Measurements from ENCODE around the gene NAA40. TPM values are rescaled to one million over a fixed set of nuclear protein-coding genes. Genes with fewer than 3 reads are reported as not detected.
A peak's percentile ranks its signal among the peaks of the same experiment; 100 is the strongest.

Gene NAA40
- total and polyA plus RNA-seq, 3 donors from 2014 or later, result 44.8 to 57.5 (median 49.7) TPM

DNA sequence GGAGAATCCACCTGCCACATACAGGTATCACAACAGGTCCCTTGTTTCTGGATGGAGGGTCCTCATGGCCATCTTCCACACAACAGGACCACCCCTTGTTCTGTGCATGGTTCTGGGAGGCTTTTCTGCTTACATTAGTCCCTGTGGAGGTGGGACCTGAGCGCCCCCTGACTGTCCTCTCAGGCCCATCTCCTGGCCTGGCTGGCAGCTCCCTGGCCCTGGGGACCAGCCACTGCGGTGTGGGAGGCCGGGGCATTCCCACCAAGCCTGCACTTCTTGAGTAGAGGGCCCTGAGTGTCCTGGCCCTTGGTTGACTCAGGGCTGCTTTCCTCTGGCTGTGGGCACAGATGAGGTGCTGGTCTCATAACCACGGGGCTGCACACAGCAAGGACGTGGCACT is 40.6 kb downstream of the NAA40 start:
- Histone ChIP-seq H3K36me3 (ENCODE audit: low read depth, missing control alignments) (no peaks in the 10 kb centered on the region), H3K27me3 (no peaks in the 10 kb centered on the region), H3K4me3 (no peak overlapping the region), H3K4me1 (peaks cover 21% of the 10 kb centered on the region), H3K27ac (no peak overlapping the region), H3K9me3 (no peaks in the 10 kb centered on the region)
- 67 to 88% methylated on average over 3 to 5 of the region's 5 CpGs for WGBS, 2 donors
- intact Hi-C loops (cut with DNase I; ENCODE audit: low total_unique reads), result no loop called here
- DNase-seq, result no peak
- TF ChIP-seq, protein P1, sequence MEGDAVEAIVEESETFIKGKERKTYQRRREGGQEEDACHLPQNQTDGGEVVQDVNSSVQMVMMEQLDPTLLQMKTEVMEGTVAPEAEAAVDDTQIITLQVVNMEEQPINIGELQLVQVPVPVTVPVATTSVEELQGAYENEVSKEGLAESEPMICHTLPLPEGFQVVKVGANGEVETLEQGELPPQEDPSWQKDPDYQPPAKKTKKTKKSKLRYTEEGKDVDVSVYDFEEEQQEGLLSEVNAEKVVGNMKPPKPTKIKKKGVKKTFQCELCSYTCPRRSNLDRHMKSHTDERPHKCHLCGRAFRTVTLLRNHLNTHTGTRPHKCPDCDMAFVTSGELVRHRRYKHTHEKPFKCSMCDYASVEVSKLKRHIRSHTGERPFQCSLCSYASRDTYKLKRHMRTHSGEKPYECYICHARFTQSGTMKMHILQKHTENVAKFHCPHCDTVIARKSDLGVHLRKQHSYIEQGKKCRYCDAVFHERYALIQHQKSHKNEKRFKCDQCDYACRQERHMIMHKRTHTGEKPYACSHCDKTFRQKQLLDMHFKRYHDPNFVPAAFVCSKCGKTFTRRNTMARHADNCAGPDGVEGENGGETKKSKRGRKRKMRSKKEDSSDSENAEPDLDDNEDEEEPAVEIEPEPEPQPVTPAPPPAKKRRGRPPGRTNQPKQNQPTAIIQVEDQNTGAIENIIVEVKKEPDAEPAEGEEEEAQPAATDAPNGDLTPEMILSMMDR (IDR thresholded peaks at IDR 0.05), result no peak
- no peak for TF ChIP-seq POLR2A (IDR thresholded peaks at IDR 0.05)

DNA sequence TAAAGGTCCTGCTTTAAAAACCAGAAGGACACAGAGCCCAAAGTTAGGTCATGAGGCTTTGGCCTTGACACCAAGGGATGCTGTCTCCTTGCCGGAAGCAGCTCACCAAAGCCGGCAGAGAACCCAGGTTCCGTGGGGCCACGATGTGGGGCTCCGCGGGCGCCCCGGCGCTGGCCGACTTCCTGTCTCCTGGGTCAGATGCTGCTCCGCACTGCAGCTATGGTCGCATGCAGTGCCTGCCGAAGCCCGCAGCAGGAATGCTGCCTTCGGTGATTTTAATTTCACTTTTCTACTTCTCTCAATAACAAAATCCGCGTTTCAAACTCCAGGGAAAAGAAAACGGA is 47.0 kb downstream of the NAA40 start:
- no peaks in the 10 kb centered on the region for H3K36me3 ChIP-seq (ENCODE audit: low read depth, missing control alignments)
- TF ChIP-seq POLR2A (IDR thresholded peaks at IDR 0.05), result no peak
- DNase-seq, result no peak
- intact Hi-C loops (cut with DNase I; ENCODE audit: low total_unique reads), result no loop called here
- H3K27me3 ChIP-seq, result no peaks in the 10 kb centered on the region
- H3K4me1 ChIP-seq, result peaks cover 13% of the 10 kb centered on the region
- peak overlapping the region; percentile 95 to 99 for H3K4me3 ChIP-seq
- 0% methylated on average over 18 of the region's 18 CpGs for WGBS, 2 donors
- H3K27ac ChIP-seq, result peak overlapping the region in 1 of 2 donors; percentile 89
- H3K9me3 ChIP-seq, result no peaks in the 10 kb centered on the region

DNA sequence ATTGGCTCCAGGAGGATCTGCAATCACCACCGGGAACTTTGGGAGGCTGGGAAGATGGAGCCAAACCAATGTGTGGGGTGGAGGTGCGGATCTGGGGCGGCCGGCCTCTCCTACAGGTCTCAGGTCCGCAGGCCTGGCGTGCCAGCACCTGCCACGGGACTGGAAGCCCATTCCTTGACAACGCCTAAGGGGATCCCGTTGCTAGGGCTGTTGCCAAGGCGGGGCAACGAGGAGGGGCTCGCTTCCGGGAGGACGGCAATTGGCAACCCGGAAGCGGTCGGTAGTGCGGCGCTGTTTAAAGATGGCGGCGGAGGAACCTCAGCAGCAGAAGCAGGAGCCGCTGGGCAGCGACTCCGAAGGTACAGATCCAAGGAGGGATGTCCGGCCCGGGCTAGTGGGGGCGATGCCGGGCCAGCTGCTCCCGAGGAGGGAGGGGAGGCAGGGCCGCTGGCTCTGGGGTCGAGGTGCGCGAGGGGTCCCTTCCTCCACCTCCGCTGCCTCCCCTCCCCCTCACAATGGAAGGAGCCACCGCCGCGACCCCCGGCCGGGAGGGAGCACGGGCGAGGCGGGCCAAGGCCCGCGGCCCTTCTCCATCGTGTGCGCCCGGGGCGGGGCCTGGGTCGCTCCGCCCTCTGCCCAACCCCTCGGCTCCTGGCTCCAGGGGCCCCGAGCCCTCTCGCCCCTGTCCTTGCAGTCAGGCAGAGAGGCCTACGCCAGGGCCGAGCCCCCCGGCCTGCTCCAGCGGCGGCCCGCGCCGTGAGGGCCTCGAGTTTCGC is 47.5 kb downstream of the NAA40 start, which contains the start of gene OTUB1:
OTUB1 (plus strand) TSS at position 283 of the 776 bp plus-strand sequence; CDS start at position 302, 19 bp downstream.
- Histone ChIP-seq H3K4me3 (peak within 1 kb of the TSS; percentile 95 to 99), H3K9me3 (no peaks in the 10 kb centered on the region), H3K27me3 (no peaks in the 10 kb centered on the region), H3K4me1 (peaks cover 13% of the 10 kb centered on the region), H3K27ac (peak within 1 kb of the TSS; percentile 79 to 89), H3K36me3 (ENCODE audit: low read depth, missing control alignments) (no peaks in the 10 kb centered on the region)
- TF ChIP-seq, protein P1 (IDR thresholded peaks at IDR 0.05), result no peak
- TF ChIP-seq POLR2A (IDR thresholded peaks at IDR 0.05), result peak; percentile 3
- peak; percentile 95 for DNase-seq
- intact Hi-C loops (cut with DNase I; ENCODE audit: low total_unique reads), result no loop called here
- 0% methylated on average over 22 to 60 of the region's 63 CpGs for WGBS, 2 donors

DNA sequence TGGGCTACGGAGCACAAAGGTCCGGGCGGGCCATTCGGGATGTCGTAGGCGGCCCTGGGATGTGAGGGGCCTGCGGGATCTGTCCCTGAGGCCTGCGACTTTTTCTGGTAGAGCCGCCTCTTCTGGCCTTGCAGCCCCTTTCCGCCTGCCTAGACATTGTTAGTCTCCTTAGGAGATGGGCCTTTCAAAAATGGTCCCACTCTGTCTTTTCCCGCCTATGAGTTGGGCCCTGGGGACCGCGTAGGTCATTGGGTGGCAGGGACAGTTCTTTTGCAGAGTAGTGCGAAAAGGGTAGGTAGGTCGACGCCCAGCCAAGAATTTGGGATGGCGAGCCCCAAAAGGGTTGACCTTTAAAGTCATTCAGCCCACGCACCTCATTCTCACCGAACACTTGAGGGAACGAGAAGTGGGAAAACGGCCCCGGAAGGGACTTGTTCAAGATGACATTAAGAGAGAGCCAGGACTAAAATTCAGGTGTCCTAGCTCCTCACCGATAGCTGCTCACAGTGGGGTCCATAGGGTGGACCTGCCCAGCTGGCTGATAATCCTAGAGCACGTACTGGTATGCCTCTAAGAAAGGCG is 48.2 kb downstream of the NAA40 start:
- Histone ChIP-seq H3K4me1 (peaks cover 13% of the 10 kb centered on the region), H3K27me3 (no peaks in the 10 kb centered on the region), H3K27ac (peak overlapping the region; percentile 79 to 89), H3K4me3 (peak overlapping the region; percentile 95 to 99), H3K36me3 (ENCODE audit: low read depth, missing control alignments) (no peaks in the 10 kb centered on the region), H3K9me3 (no peaks in the 10 kb centered on the region)
- WGBS, 2 donors, result 18 to 21% methylated on average over 15 to 22 of the region's 25 CpGs
- intact Hi-C loops (cut with DNase I; ENCODE audit: low total_unique reads), result no loop called here
- TF ChIP-seq, protein P1 (IDR thresholded peaks at IDR 0.05), result no peak
- no peak for TF ChIP-seq POLR2A (IDR thresholded peaks at IDR 0.05)
- no peak for DNase-seq

DNA sequence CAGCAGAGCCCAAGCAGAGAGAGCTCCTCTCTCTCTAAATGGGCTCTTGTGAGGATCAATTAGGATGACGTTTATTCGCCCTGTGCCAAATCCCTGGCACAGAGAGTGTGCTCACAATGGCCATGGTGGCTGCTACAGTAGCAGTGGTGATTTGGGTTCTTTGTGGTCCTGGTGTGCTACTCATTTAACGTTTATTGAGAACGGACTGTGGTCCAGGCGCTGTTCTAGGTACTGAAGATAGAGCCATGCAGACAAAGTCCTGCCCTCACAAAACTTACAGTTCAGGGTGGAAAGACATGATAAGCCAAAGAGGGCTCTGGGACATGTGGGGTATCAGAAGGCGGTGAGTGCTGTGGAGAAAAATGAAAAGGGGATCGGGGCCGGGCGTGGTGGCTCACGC is 52.8 kb downstream of the NAA40 start:
- no peak for DNase-seq
- intact Hi-C loops (cut with DNase I; ENCODE audit: low total_unique reads), result no loop called here
- 88 to 89% methylated on average over 10 of the region's 10 CpGs for WGBS, 2 donors
- TF ChIP-seq, protein P1 (IDR thresholded peaks at IDR 0.05), result no peak
- no peak for TF ChIP-seq POLR2A (IDR thresholded peaks at IDR 0.05)
- Histone ChIP-seq H3K4me3 (no peak overlapping the region), H3K27me3 (no peaks in the 10 kb centered on the region), H3K4me1 (peaks cover 8% of the 10 kb centered on the region), H3K27ac (no peak overlapping the region), H3K36me3 (ENCODE audit: low read depth, missing control alignments) (no peaks in the 10 kb centered on the region), H3K9me3 (no peaks in the 10 kb centered on the region)

Data from testis (tissue), 3 donors.